ENCODE results near the gene AJM1. TPM values are rescaled to one million over a fixed set of nuclear protein-coding genes. Genes with fewer than 3 reads are reported as not detected.

The AJM1 gene
- total RNA-seq, 1 experiment from 2014 or later: 7.1 TPM

GRCh38 chr9:136815422-136815782, 26.9 kb upstream of the AJM1 start (continued):
- no peak for TF ChIP-seq ZBTB33 (IDR thresholded peaks at IDR 0.05; ENCODE audit: extremely low read depth, insufficient replicate concordance, low read length)
- no peak for TF ChIP-seq SRF (IDR thresholded peaks at IDR 0.05; ENCODE audit: low read depth)
- TF ChIP-seq CBX3 (IDR thresholded peaks at IDR 0.05; ENCODE audit: low read depth): no peak

- H3K9me2 ChIP-seq (ENCODE audit: insufficient read depth): no peaks in the 10 kb centered on the region
- no peaks in the 10 kb centered on the region for H3K4me1 ChIP-seq (ENCODE audit: control insufficient read depth in 1 of 2, insufficient read depth in 2 of 2, low read length in 2 of 2)
- no peaks in the 10 kb centered on the region for H4K20me1 ChIP-seq (ENCODE audit: insufficient read depth)
- ATAC-seq (no peak), DNase-seq (ENCODE audit: low read depth, low spot score) (no peak)
- H3K4me3 ChIP-seq (replicated peaks in 1 of 2; ENCODE audit: low read depth in 1 of 2, low read length in 2 of 2): no peak overlapping the region
- H3K9ac ChIP-seq (ENCODE audit: low read length): no peak overlapping the region
- H3K9me3 ChIP-seq (ENCODE audit: control insufficient read depth in 1 of 2, insufficient read depth in 1 of 2, low read depth in 1 of 2, low read length in 2 of 2): no peaks in the 10 kb centered on the region
- no peak overlapping the region for H3K27ac ChIP-seq (ENCODE audit: low read depth, low read length)
- peaks cover 0 to 4% of the 10 kb centered on the region in 2 experiments; a peak in 3 of 4 replicates for H3K36me3 ChIP-seq (ENCODE audit: control insufficient read depth in 1 of 2, insufficient read depth in 2 of 2, low read length in 2 of 2)
- H3K79me2 ChIP-seq (ENCODE audit: insufficient read depth, low read length): peaks cover 10% of the 10 kb centered on the region; the same call in 1 of the 2 replicates
- no peaks in the 10 kb centered on the region for H3K27me3 ChIP-seq (ENCODE audit: insufficient read depth, low read length)
- intact Hi-C loops (cut with micrococcal nuclease): no loop called here
- ChIA-PET RAD21 (ENCODE audit: low non-redundant PET in 1 of 2, low total read pairs in 2 of 2, uncharacterized antibody in 2 of 2, unreplicated experiment in 2 of 2) (no interaction called here), CTCF (interaction anchor here (1.4 kb wide), 1 partner anchor 22 kb away, joined by 3 read pairs; no protein-coding TSS in a partner anchor), POLR2A (no interaction called here)
- H3K4me2 ChIP-seq (ENCODE audit: low read length): no peak overlapping the region
- H2AFZ ChIP-seq (ENCODE audit: low read depth, low read length, poor library complexity, severe bottlenecking): no peak overlapping the region
- no peak for TF ChIP-seq POLR2A (IDR thresholded peaks at IDR 0.05; ENCODE audit: borderline replicate concordance, extremely low read depth, insufficient read depth, insufficient read length)
- no peak for TF ChIP-seq CEBPB (IDR thresholded peaks at IDR 0.05; ENCODE audit: low read depth)
- no peak for TF ChIP-seq ZNF274 (IDR thresholded peaks at IDR 0.05; ENCODE audit: low read depth, low read length)
- TF ChIP-seq SP1 (IDR thresholded peaks at IDR 0.05; ENCODE audit: low read depth): no peak
- TF ChIP-seq JUND (IDR thresholded peaks at IDR 0.05): no peak
- no peak for TF ChIP-seq CTCF (IDR thresholded peaks at IDR 0.05 in 2 of 3, conservative IDR thresholded peaks at IDR 0.05 in 1 of 3; ENCODE audit: borderline replicate concordance in 1 of 3, insufficient read depth in 1 of 3, low read depth in 2 of 3, low read length in 2 of 3)
- TF ChIP-seq TCF7L2 (IDR thresholded peaks at IDR 0.05; ENCODE audit: borderline replicate concordance, extremely low read depth, insufficient read depth, insufficient read length): no peak
- no peak for TF ChIP-seq FOSL1 (IDR thresholded peaks at IDR 0.05; ENCODE audit: low read depth)
- TF ChIP-seq CBX3 (IDR thresholded peaks at IDR 0.05; ENCODE audit: low read depth): no peak
- no peak for TF ChIP-seq POLR2AphosphoS5 (IDR thresholded peaks at IDR 0.05; ENCODE audit: low read depth, low read length)
- no peak for TF ChIP-seq ATF3 (IDR thresholded peaks at IDR 0.05)
- TF ChIP-seq EZH2 (IDR thresholded peaks at IDR 0.05): no peak
- no peak for TF ChIP-seq YY1 (IDR thresholded peaks at IDR 0.05; ENCODE audit: extremely low read depth, insufficient replicate concordance, low read depth, low read length)
- TF ChIP-seq SIN3A (IDR thresholded peaks at IDR 0.05; ENCODE audit: low read depth): no peak
- TF ChIP-seq EGR1 (IDR thresholded peaks at IDR 0.05; ENCODE audit: low read depth): no peak
- no peak for TF ChIP-seq MAX (IDR thresholded peaks at IDR 0.05)
- BruUV-seq (replicated peaks): no TSS peak
These were observed 21.1 kb upstream of the AJM1 start for GRCh38 chr9:136820971-136821825.
